Hepatocyte (in vitro differentiated cells): Measurements from ENCODE around the gene CLEC18B. TPM values are rescaled to one million over a fixed set of nuclear protein-coding genes. Genes with fewer than 3 reads are reported as not detected.

Experiments
- DNase-seq: peaks from one replicate; pipeline ENCODE4 v3.0.0-alpha.2; 2016; ENCODE audit warnings: low spot score
- H2AFZ ChIP-seq: fragments of 200-600 bp; sonication (generic); 2 replicates; pipeline ENCODE4 v1.6.0; 2016; ENCODE audit warnings: antibody characterized with exemption, mild to moderate bottlenecking
- H3K27ac ChIP-seq: fragments of 200-600 bp; sonication (generic); 2 replicates; pipeline ENCODE4 v1.5.1; 2016; ENCODE audit warnings: mild to moderate bottlenecking
- H3K27me3 ChIP-seq: fragments of 200-600 bp; sonication (generic); 2 replicates; pipeline ENCODE4 v1.6.1; 2016
- H3K36me3 ChIP-seq: fragments of 200-600 bp; sonication (generic); replicated peaks from 2 replicates; pipeline ENCODE4 v1.5.1; 2016; ENCODE audit warnings: low read depth; ENCODE audit not compliant: insufficient read depth
- H3K4me1 ChIP-seq: fragments of 200-600 bp; sonication (generic); 2 replicates; pipeline ENCODE4 v1.5.1; 2016; ENCODE audit warnings: mild to moderate bottlenecking, moderate library complexity; ENCODE audit not compliant: insufficient read depth
- H3K4me2 ChIP-seq: fragments of 200-600 bp; sonication (generic); 2 replicates; pipeline ENCODE4 v1.6.0; 2016
- H3K4me3 ChIP-seq: fragments of 200-600 bp; sonication (generic); 2 replicates; pipeline ENCODE4 v1.5.1; 2016; ENCODE audit warnings: mild to moderate bottlenecking
- H3K79me2 ChIP-seq: fragments of 200-600 bp; sonication (generic); 2 replicates; pipeline ENCODE4 v1.6.0; 2017; ENCODE audit warnings: mild to moderate bottlenecking
- H3K9me2 ChIP-seq: fragments of 200-600 bp; sonication (generic); replicated peaks from 2 replicates; pipeline ENCODE4 v1.6.0; 2017; ENCODE audit warnings: mild to moderate bottlenecking; ENCODE audit not compliant: insufficient read depth
- H3K9me3 ChIP-seq: fragments of 200-600 bp; sonication (generic); 2 replicates; pipeline ENCODE4 v1.5.1; 2016; ENCODE audit warnings: low read depth, mild to moderate bottlenecking
- H4K20me1 ChIP-seq: fragments of 200-600 bp; sonication (generic); 2 replicates; pipeline ENCODE4 v1.6.0; 2016; ENCODE audit warnings: mild to moderate bottlenecking; ENCODE audit not compliant: insufficient read depth, poor library complexity, severe bottlenecking
- CTCF ChIP-seq: fragments of 200-600 bp; sonication (generic); IDR thresholded peaks from 2 replicates; pipeline ENCODE4 v1.5.1; 2016; ENCODE audit warnings: antibody characterized with exemption, mild to moderate bottlenecking; ENCODE audit not compliant: poor library complexity
- EZH2 ChIP-seq: fragments of 200-600 bp; sonication (generic); IDR thresholded peaks from 2 replicates; pipeline ENCODE4 v1.6.1; 2016; ENCODE audit warnings: antibody characterized with exemption, mild to moderate bottlenecking, borderline replicate concordance
- EZH2phosphoT487 ChIP-seq: fragments of 200-600 bp; sonication (generic); IDR thresholded peaks from one replicate; pipeline ENCODE4 v1.6.1; 2018; ENCODE audit warnings: antibody characterized with exemption, mild to moderate bottlenecking, low read depth, moderate library complexity; ENCODE audit not compliant: unreplicated experiment, severe bottlenecking
- WGBS: methylation state at CpG from one replicate; pipeline ENCODE4 v1.1.6; 2016; ENCODE audit warnings: low lambda C conversion rate; ENCODE audit errors: missing lambda C conversion rate; 5-methylcytosine and 5-hydroxymethylcytosine counted together
- polyA plus RNA-seq: library from polyadenylated mRNA; unstranded; fragments of >200 nt; fragmentation: Nextera tagmentation; extraction: Ambion mirVana; gene quantifications from 2 replicates; pipeline ENCODE4 v1.2.1, GENCODE V29; 2016
- total RNA-seq: library from RNA; depleted of rRNA; stranded (reverse); fragments of >200 nt; gene quantifications from 2 replicates; pipeline ENCODE4 v1.2.3, GENCODE V29; 2014

CLEC18B gene
- total and polyA plus RNA-seq, 2 experiments from 2014 or later = 0.23 to 0.35 TPM

GRCh38 chr16:74455213-74455612 is 33.9 kb upstream of the CLEC18B start:
- Histone ChIP-seq H4K20me1 (no peaks in the 10 kb centered on the region), H3K4me3 (no peak overlapping the region), H3K79me2 (no peaks in the 10 kb centered on the region), H3K4me2 (no peak overlapping the region), H3K9me3 (no peaks in the 10 kb centered on the region), H3K36me3 (no peaks in the 10 kb centered on the region), H3K4me1 (no peaks in the 10 kb centered on the region), H3K9me2 (no peaks in the 10 kb centered on the region), H2AFZ (no peak overlapping the region), H3K27ac (peak overlapping the region; percentile 68), H3K27me3 (no peaks in the 10 kb centered on the region)
- WGBS = 95% methylated on average over 7 of the region's 7 CpGs
- DNase-seq = no peak
- no peak for TF ChIP-seq CTCF
- TF ChIP-seq EZH2 = no peak
- TF ChIP-seq EZH2phosphoT487 = no peak

DNA sequence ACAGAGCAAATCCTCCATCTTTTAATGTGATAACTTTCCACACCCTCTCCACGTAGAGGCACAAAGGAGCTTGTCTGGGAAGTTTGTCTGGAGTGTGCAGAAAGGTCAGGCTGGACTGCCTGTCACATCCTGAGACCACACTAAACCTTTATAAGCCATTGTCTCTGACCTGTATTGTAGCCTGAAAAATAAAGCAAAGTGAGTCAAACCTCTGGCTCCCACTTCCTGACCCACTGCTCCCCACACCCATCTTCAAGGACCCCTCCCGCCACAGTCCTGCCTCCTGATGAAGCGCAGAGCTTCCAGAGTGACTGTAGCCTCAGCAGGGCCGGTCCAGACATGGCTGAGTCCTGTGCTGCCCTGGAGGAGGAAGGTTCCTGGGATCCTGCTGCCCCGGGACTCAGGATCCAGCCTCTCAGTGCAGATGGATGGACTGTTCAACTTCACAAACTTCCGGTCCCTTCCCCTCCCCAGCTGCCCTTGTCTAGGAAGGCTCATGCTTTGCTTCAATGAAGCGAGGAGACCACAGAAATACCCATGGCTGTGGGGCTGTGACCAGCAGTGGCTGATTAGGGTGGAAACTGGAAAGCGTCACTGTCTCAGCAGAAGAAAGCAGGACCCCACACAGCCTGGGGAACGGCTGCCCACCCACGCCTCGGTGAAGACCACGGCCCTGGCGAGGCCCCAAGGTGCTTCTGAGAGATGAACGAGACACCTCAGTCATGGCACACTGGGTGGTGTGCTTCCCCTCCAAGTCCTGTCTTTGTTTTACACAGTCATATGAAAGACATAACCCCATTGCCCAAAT is 30.9 kb upstream of the CLEC18B start:
- no peaks in the 10 kb centered on the region for H4K20me1 ChIP-seq
- no peak for TF ChIP-seq CTCF
- no peak for TF ChIP-seq EZH2phosphoT487
- TF ChIP-seq EZH2 = no peak
- no peaks in the 10 kb centered on the region for H3K79me2 ChIP-seq
- 95% methylated on average over 14 of the region's 14 CpGs for WGBS
- no peaks in the 10 kb centered on the region for H3K27me3 ChIP-seq
- H3K27ac ChIP-seq = no peak overlapping the region
- no peaks in the 10 kb centered on the region for H3K9me3 ChIP-seq
- no peaks in the 10 kb centered on the region for H3K9me2 ChIP-seq
- no peak for DNase-seq
- no peak overlapping the region for H3K4me3 ChIP-seq
- H2AFZ ChIP-seq = no peak overlapping the region
- H3K4me2 ChIP-seq = no peak overlapping the region
- peaks cover 6% of the 10 kb centered on the region for H3K4me1 ChIP-seq
- H3K36me3 ChIP-seq = no peaks in the 10 kb centered on the region

- Histone ChIP-seq H2AFZ (no peak overlapping the region), H3K79me2 (no peaks in the 10 kb centered on the region), H3K27ac (no peak overlapping the region), H3K9me3 (no peaks in the 10 kb centered on the region), H3K4me2 (no peak overlapping the region), H3K36me3 (no peaks in the 10 kb centered on the region), H4K20me1 (no peaks in the 10 kb centered on the region), H3K4me3 (no peak overlapping the region), H3K9me2 (no peaks in the 10 kb centered on the region), H3K4me1 (peaks cover 6% of the 10 kb centered on the region), H3K27me3 (no peaks in the 10 kb centered on the region)
- DNase-seq = no peak
- WGBS = 95% methylated on average over 20 of the region's 20 CpGs
- TF ChIP-seq EZH2phosphoT487 = no peak
- TF ChIP-seq EZH2 = no peak
- TF ChIP-seq CTCF = no peak
Measured at GRCh38 chr16:74450967-74451760, 29.9 kb upstream of the CLEC18B start.
